ENCODE measurements around the gene GPD2.

GRCh38 chr2:156437931-156438410, 1.8 kb downstream of the GPD2 start:
- TF ChIP-seq, protein P1, sequence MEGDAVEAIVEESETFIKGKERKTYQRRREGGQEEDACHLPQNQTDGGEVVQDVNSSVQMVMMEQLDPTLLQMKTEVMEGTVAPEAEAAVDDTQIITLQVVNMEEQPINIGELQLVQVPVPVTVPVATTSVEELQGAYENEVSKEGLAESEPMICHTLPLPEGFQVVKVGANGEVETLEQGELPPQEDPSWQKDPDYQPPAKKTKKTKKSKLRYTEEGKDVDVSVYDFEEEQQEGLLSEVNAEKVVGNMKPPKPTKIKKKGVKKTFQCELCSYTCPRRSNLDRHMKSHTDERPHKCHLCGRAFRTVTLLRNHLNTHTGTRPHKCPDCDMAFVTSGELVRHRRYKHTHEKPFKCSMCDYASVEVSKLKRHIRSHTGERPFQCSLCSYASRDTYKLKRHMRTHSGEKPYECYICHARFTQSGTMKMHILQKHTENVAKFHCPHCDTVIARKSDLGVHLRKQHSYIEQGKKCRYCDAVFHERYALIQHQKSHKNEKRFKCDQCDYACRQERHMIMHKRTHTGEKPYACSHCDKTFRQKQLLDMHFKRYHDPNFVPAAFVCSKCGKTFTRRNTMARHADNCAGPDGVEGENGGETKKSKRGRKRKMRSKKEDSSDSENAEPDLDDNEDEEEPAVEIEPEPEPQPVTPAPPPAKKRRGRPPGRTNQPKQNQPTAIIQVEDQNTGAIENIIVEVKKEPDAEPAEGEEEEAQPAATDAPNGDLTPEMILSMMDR (IDR thresholded peaks at IDR 0.05; ENCODE audit: borderline replicate concordance, extremely low read depth, low read length, poor library complexity, severe bottlenecking), result no peak
- no peak for TF ChIP-seq EZH2 (IDR thresholded peaks at IDR 0.05; ENCODE audit: borderline replicate concordance, low read depth, low read length, severe bottlenecking)

Measured in DND-41 (cell line).